ENCODE results near the gene PERM1.
"Not testable (repeated sequence)": the region's sequence is repeated elsewhere in the genome, so short reads cannot be mapped to it uniquely, and the experiment has no call there.

The PERM1 gene

DNA sequence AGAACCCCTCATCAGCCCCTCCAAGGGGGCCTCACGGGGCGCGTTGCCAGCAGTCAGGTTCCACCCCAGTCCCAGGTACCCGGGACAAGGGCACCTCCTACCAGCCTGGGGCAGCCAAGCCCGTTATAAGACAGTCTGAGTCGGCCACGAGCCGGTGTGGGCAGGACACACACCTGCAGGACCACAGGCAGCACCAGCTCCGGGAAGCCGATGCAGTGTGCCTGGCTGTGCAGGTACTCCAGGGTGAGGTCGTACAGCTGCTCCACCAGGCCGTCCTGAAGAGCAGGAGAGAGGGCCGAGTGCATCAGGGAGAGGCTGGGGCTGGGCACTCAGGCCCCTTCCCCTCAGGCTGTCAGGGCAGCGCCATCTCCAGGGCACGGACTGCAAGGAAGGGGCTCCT, 33.9 kb downstream of the PERM1 start:
- no peak for DNase-seq (ENCODE audit: low spot score)
- TF ChIP-seq, protein P1, sequence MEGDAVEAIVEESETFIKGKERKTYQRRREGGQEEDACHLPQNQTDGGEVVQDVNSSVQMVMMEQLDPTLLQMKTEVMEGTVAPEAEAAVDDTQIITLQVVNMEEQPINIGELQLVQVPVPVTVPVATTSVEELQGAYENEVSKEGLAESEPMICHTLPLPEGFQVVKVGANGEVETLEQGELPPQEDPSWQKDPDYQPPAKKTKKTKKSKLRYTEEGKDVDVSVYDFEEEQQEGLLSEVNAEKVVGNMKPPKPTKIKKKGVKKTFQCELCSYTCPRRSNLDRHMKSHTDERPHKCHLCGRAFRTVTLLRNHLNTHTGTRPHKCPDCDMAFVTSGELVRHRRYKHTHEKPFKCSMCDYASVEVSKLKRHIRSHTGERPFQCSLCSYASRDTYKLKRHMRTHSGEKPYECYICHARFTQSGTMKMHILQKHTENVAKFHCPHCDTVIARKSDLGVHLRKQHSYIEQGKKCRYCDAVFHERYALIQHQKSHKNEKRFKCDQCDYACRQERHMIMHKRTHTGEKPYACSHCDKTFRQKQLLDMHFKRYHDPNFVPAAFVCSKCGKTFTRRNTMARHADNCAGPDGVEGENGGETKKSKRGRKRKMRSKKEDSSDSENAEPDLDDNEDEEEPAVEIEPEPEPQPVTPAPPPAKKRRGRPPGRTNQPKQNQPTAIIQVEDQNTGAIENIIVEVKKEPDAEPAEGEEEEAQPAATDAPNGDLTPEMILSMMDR (IDR thresholded peaks at IDR 0.05; ENCODE audit: extremely low read depth, missing control alignments): no peak

DNA sequence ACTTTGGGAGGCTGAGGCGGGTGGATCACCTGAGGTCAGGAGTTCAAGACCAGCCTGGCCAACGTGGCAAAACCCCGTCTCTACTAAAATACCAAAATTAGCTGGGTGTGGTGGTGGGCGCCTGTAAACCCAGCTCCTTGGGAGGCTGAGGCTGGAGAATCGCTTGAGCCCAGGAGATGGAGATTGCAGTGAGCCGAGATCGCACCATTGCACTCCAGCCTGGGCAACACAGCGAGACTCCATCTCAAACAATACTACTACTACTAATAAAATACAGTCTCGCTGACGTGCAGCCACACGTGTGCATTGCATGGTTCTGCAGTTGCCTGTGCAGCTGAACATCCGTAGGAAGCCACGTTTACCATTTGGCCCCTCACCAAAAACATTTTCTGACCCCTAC, 35.1 kb downstream of the PERM1 start:
- DNase-seq (ENCODE audit: low spot score): not testable (repeated sequence)

GRCh38 chr1:945688-946556, 36.0 kb downstream of the PERM1 start:
- TF ChIP-seq, protein P1 (IDR thresholded peaks at IDR 0.05; ENCODE audit: extremely low read depth, missing control alignments): no peak
- no peak for DNase-seq (ENCODE audit: low spot score)

- DNase-seq (ENCODE audit: low spot score): no peak
- TF ChIP-seq, protein P1 (IDR thresholded peaks at IDR 0.05; ENCODE audit: extremely low read depth, missing control alignments): no peak
These were observed 37.3 kb downstream of the PERM1 start for GRCh38 chr1:944341-945325.

DNA sequence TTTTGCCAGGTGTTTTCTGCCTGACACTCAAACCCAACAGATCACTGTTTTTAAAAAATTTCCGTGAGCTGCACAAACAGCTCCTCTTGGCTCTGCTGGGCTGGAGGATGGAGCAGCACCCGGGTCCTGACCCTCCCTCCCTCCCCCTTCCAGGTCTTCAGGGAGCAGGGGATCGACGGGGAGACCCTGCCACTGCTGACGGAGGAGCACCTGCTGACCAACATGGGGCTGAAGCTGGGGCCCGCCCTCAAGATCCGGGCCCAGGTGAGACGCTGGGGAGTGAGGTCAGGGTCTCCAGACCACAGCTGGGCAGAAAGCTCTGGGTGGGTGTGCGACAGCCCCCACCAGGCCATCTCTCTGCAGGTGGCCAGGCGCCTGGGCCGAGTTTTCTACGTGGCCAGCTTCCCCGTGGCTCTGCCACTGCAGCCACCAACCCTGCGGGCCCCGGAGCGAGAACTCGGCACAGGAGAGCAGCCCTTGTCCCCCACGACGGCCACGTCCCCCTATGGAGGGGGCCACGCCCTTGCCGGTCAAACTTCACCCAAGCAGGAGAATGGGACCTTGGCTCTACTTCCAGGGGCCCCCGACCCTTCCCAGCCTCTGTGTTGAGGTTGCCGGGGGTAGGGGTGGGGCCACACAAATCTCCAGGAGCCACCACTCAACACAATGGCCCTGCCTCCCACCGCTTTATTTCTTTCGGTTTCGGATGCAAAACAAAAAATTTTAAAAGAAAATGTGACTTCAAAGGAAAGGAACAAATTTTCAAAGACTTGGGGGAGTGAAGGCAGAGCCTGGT, 38.1 kb downstream of the PERM1 start:
- DNase-seq (ENCODE audit: low spot score): no peak
- TF ChIP-seq, protein P1 (IDR thresholded peaks at IDR 0.05; ENCODE audit: extremely low read depth, missing control alignments): no peak

- TF ChIP-seq, protein P1 (IDR thresholded peaks at IDR 0.05; ENCODE audit: extremely low read depth, missing control alignments): no peak
- DNase-seq (ENCODE audit: low spot score): no peak
These were observed 38.9 kb downstream of the PERM1 start for GRCh38 chr1:942864-943533.

GRCh38 chr1:942411-942821, 39.5 kb downstream of the PERM1 start:
- TF ChIP-seq, protein P1 (IDR thresholded peaks at IDR 0.05; ENCODE audit: extremely low read depth, missing control alignments): no peak
- no peak for DNase-seq (ENCODE audit: low spot score)
